ENCODE measurements around the gene ZNF273.
A peak's percentile ranks its signal among the peaks of the same experiment; 100 is the strongest.
"Not testable (repeated sequence)": the region's sequence is repeated elsewhere in the genome, so short reads cannot be mapped to it uniquely, and the experiment has no call there.

The ZNF273 gene

GRCh38 chr7:64902806-64903721, at the start of gene ZNF273:
Gene ZNF273, plus strand, starts transcription at chr7:64903273. Its CDS starts 45 bp downstream, at chr7:64903318.
- DNase-seq, result peak; percentile 93

GRCh38 chr7:64853679-64854078, 49.4 kb upstream of the ZNF273 start:
- no peak for DNase-seq

- DNase-seq, result no peak
Measured at GRCh38 chr7:64854969-64855368, 48.1 kb upstream of the ZNF273 start.

GRCh38 chr7:64863021-64863420, 40.1 kb upstream of the ZNF273 start:
- DNase-seq, result no peak

GRCh38 chr7:64863530-64863929, 39.5 kb upstream of the ZNF273 start:
- DNase-seq, result not testable (repeated sequence)

GRCh38 chr7:64863969-64864368, 39.1 kb upstream of the ZNF273 start:
- no peak for DNase-seq

GRCh38 chr7:64867863-64868440, 35.1 kb upstream of the ZNF273 start:
- DNase-seq, result no peak

GRCh38 chr7:64868499-64868898, 34.6 kb upstream of the ZNF273 start:
- DNase-seq, result no peak

GRCh38 chr7:64869121-64869725, 33.9 kb upstream of the ZNF273 start:
- DNase-seq, result no peak

GRCh38 chr7:64869912-64870562, 33.0 kb upstream of the ZNF273 start:
- DNase-seq, result no peak

GRCh38 chr7:64870656-64871055, 32.4 kb upstream of the ZNF273 start:
- no peak for DNase-seq

GRCh38 chr7:64871761-64872160, 31.3 kb upstream of the ZNF273 start:
- DNase-seq, result no peak

- no peak for DNase-seq
Measured at GRCh38 chr7:64872351-64873154, 30.5 kb upstream of the ZNF273 start.

- no peak for DNase-seq
Measured at GRCh38 chr7:64873155-64873500, 29.9 kb upstream of the ZNF273 start.

GRCh38 chr7:64873517-64873916, 29.6 kb upstream of the ZNF273 start:
- no peak for DNase-seq

GRCh38 chr7:64874114-64874513, 29.0 kb upstream of the ZNF273 start:
- DNase-seq, result no peak

- no peak for DNase-seq
Measured at GRCh38 chr7:64874562-64875250, 28.4 kb upstream of the ZNF273 start.

- no peak for DNase-seq
Measured at GRCh38 chr7:64875258-64875657, 27.8 kb upstream of the ZNF273 start.

GRCh38 chr7:64875658-64876406, 27.2 kb upstream of the ZNF273 start:
- DNase-seq, result no peak

GRCh38 chr7:64876792-64877713, 26.0 kb upstream of the ZNF273 start:
- peak; percentile 64 for DNase-seq
